Measurements from ENCODE around the gene ZNF367.
"Not testable (repeated sequence)": the region's sequence is repeated elsewhere in the genome, so short reads cannot be mapped to it uniquely, and the experiment has no call there.

The ZNF367 gene

DNA sequence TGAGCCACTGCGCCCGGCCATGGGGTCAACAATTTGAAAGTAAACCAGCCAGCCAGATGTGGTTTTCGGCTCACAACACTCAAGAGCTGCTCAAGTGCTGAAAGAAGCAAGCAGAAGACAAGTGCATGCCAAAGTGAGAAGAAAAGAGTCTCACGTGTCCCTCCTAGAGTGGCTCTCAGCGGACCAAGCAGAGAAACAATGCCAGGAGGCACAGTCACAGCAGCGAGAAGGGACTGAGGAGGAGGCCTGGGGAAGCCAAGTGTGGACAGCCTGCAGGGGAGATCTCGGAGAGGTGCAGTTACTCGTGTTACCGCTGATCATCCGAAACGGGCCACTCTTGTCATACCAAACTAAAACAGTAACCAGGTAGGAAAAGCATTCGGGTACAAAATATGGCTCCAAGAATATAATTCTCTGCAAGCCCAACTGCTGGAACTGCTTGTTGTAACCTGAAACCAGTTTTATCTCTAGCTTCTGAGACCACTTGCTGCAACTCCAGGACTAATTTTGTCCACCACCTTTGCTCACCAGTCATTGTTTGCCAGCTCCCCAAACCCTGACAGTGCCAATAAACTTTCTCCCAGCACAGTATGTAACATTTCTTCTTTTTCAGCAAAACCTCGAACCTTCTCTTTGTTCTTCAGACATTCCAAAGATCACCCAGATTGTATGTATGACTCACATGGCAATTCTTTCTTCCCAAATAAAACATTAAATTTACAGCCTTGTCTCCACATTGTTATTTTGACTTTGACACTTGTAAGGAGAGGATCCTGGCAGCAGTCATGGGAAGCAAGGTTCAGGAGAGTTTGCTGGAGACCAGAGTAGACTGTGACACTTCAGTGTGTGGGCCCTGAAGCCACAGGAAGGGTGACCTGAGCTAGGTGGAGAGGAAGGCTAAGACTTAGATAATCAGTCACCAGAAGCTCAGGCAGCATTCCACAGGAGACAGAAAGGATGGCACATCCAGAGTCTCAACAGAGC lies 41.0 kb downstream of the ZNF367 start:
- H2AFZ ChIP-seq = no peak overlapping the region
- no peaks in the 10 kb centered on the region for H3K27me3 ChIP-seq (ENCODE audit: control insufficient read depth, insufficient read depth, low read length)
- H3K9me3 ChIP-seq (ENCODE audit: control insufficient read depth, low read length) = no peaks in the 10 kb centered on the region
- no peaks in the 10 kb centered on the region for H3K36me3 ChIP-seq (ENCODE audit: control insufficient read depth, insufficient read depth, low read length)
- H3K27ac ChIP-seq = no peak overlapping the region
- no peak overlapping the region for H3K4me3 ChIP-seq (ENCODE audit: low read depth, low read length)
- H3K4me2 ChIP-seq (ENCODE audit: low read length) = no peak overlapping the region
- no peaks in the 10 kb centered on the region for H3K4me1 ChIP-seq
- H3K9ac ChIP-seq = no peak overlapping the region
- H3K79me2 ChIP-seq = peaks cover 4% of the 10 kb centered on the region
- TF ChIP-seq, protein P1, sequence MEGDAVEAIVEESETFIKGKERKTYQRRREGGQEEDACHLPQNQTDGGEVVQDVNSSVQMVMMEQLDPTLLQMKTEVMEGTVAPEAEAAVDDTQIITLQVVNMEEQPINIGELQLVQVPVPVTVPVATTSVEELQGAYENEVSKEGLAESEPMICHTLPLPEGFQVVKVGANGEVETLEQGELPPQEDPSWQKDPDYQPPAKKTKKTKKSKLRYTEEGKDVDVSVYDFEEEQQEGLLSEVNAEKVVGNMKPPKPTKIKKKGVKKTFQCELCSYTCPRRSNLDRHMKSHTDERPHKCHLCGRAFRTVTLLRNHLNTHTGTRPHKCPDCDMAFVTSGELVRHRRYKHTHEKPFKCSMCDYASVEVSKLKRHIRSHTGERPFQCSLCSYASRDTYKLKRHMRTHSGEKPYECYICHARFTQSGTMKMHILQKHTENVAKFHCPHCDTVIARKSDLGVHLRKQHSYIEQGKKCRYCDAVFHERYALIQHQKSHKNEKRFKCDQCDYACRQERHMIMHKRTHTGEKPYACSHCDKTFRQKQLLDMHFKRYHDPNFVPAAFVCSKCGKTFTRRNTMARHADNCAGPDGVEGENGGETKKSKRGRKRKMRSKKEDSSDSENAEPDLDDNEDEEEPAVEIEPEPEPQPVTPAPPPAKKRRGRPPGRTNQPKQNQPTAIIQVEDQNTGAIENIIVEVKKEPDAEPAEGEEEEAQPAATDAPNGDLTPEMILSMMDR (IDR thresholded peaks at IDR 0.05) = no peak

DNA sequence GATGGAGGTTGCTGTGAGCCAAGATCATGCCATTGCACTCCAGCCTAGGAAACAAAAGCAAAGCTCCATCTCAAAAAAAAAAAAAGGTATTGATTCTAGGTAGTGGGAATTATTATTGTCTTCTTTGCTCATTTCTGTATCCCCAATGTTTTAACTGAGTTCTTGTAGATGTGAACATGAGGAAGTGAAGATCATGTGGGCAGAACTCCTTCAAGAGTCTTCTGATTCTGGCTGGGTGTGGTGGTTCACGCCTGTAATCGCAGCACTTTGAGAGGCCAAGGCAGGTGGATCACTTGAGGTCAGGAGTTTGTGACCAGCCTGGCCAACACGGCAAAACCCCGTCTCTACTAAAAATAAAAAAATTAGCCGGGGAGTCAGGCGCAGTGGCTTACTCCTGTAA lies 42.7 kb downstream of the ZNF367 start:
- H3K36me3 ChIP-seq (ENCODE audit: control insufficient read depth, insufficient read depth, low read length); H3K9ac ChIP-seq; H3K4me3 ChIP-seq (ENCODE audit: low read depth, low read length); H3K4me2 ChIP-seq (ENCODE audit: low read length); H3K79me2 ChIP-seq; H3K27ac ChIP-seq; H3K27me3 ChIP-seq (ENCODE audit: control insufficient read depth, insufficient read depth, low read length); H3K9me3 ChIP-seq (ENCODE audit: control insufficient read depth, low read length); H2AFZ ChIP-seq; H3K4me1 ChIP-seq: not testable (repeated sequence)

DNA sequence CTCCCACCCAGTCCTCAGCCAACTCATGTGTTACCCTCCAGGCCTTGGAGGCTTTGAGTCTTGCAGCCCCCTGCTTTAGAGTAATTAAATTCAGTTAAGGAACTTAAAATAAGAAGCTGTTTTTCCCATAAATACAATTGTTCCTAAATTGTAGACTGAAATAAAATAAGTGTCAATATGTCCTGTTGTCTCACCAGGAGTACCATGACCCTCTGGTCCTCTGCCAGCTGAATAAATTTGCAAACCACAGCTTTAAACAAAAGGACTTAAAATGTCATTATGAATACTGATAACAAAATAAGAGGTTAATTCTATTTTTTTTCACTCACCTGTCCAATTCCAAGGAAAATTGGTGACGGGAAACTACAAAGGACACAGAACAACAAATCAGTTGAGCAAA lies 50.2 kb downstream of the ZNF367 start:
- Histone ChIP-seq H3K36me3 (ENCODE audit: control insufficient read depth, insufficient read depth, low read length) (no peaks in the 10 kb centered on the region), H3K4me1 (no peaks in the 10 kb centered on the region), H3K9ac (no peak overlapping the region), H3K4me3 (ENCODE audit: low read depth, low read length) (no peak overlapping the region), H2AFZ (no peak overlapping the region), H3K9me3 (ENCODE audit: control insufficient read depth, low read length) (no peaks in the 10 kb centered on the region), H3K4me2 (ENCODE audit: low read length) (no peak overlapping the region), H3K27me3 (ENCODE audit: control insufficient read depth, insufficient read depth, low read length) (no peaks in the 10 kb centered on the region), H3K79me2 (no peaks in the 10 kb centered on the region), H3K27ac (no peak overlapping the region)
- TF ChIP-seq, protein P1 (IDR thresholded peaks at IDR 0.05) = no peak

DNA sequence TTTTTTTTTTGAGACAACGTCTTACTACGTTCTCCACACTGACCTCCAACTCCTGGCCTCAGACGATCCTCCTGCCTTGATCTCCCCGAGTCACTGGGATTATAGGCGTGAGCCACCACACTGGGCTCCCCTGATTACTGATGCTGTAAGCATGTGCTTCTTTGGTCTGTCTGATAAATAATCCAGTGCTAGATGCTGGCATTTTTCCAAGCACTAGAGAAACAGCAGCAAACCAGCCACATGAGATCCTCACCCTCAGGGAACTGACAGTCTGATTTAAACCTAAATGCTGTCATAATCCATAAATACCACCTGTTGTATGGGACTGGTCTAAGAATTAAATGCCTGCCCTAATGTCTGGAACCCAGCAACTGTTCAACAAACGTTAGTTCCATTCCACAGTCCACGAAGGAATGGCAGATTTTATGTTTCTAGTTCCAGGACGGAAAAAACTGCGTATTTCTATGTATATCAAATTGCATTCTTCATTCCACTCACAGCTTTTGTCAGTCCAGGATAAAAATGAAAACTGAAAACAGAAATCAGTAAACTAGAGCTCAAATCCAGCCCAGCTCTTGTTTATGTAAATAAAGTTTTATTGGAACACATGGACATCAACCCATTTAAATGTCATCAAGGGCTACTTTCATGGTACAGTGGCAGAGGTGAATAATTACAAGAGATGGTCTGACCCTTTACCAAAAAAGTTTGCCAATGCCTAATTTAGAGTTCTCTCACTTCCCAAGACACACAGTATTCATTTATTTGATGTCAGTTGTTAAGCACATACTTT lies 54.8 kb downstream of the ZNF367 start:
- no peaks in the 10 kb centered on the region for H3K79me2 ChIP-seq
- H3K9me3 ChIP-seq (ENCODE audit: control insufficient read depth, low read length) = no peaks in the 10 kb centered on the region
- H3K27me3 ChIP-seq (ENCODE audit: control insufficient read depth, insufficient read depth, low read length) = no peaks in the 10 kb centered on the region
- no peak overlapping the region for H3K4me3 ChIP-seq (ENCODE audit: low read depth, low read length)
- H3K4me1 ChIP-seq = no peaks in the 10 kb centered on the region
- H3K4me2 ChIP-seq (ENCODE audit: low read length) = no peak overlapping the region
- no peak overlapping the region for H2AFZ ChIP-seq
- TF ChIP-seq, protein P1 (IDR thresholded peaks at IDR 0.05) = no peak
- no peaks in the 10 kb centered on the region for H3K36me3 ChIP-seq (ENCODE audit: control insufficient read depth, insufficient read depth, low read length)
- H3K9ac ChIP-seq = no peak overlapping the region
- H3K27ac ChIP-seq = no peak overlapping the region

DNA sequence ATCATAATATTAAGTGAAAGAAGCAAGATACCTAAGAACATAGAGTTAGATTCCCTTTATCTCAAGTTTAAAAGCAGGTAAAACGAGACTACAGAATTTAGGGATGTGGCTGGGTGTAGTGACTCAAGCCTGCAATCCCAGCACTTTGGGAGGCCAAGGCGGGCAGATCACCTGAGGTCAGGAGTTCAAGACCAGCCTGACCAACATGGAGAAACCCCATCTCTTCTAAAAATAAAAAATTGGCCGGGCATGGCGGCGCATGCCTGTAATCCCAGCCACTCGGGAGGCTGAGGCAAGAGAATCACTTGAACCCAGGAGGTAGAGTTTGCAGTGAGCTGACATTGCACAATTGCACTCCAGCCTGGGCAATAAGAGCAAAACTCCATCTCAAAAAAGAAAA lies 56.1 kb downstream of the ZNF367 start:
- H3K9ac ChIP-seq; H3K27ac ChIP-seq; H3K4me2 ChIP-seq (ENCODE audit: low read length); H3K4me1 ChIP-seq; H3K36me3 ChIP-seq (ENCODE audit: control insufficient read depth, insufficient read depth, low read length); H3K27me3 ChIP-seq (ENCODE audit: control insufficient read depth, insufficient read depth, low read length); H3K9me3 ChIP-seq (ENCODE audit: control insufficient read depth, low read length); H3K79me2 ChIP-seq; H2AFZ ChIP-seq; H3K4me3 ChIP-seq (ENCODE audit: low read depth, low read length): not testable (repeated sequence)

All from parathyroid adenoma (tissue), 2 donors.